GM18867 (cell line): Measurements from ENCODE around the gene MBD5.

ENCODE experiments used
- ATAC-seq: cut with Tn5 transposase; IDR thresholded peaks from one replicate; pipeline ENCODE4 v1.9.1; 2021; ENCODE audit warnings: mild to moderate bottlenecking, moderate library complexity; ENCODE audit not compliant: unreplicated experiment

The MBD5 gene

DNA sequence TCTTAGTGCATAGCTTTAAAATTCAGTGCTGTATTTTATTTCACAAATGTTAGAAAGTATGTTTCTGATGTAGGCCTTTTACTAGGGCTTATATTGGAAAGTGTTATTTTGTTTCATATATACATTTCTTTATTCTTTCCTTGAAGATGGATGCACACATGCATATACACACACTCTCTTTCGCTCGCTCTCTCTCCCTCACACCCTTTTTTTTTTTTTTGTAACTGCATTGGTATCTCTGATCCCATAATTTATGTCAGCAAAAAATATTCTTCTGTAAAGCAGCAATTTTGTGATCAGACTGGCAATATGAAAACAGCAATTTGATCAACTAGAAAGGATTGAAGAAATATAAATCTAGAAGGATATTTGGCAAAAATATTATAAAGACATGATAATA lies 2.0 kb downstream of the MBD5 start:
- ATAC-seq, result no peak

DNA sequence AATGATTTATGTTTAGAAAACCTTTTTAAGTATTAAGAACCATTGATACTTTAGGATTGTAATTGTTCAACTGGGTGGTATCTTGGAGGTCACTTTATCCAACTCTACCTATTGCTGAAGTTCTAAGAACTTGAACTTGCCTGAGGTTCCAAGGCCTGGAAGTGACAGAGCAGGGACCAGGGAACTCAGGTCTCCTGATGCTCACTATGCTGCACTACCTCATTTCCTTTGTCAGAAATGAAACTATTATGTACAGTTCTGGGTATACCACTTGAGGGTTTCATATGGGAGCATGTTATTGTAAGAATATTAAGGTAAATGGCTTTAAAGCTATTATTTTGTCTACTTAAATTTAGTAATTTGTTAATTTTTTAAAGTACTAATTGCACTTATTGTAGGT lies 3.0 kb downstream of the MBD5 start:
- ATAC-seq, result peak; percentile 34

DNA sequence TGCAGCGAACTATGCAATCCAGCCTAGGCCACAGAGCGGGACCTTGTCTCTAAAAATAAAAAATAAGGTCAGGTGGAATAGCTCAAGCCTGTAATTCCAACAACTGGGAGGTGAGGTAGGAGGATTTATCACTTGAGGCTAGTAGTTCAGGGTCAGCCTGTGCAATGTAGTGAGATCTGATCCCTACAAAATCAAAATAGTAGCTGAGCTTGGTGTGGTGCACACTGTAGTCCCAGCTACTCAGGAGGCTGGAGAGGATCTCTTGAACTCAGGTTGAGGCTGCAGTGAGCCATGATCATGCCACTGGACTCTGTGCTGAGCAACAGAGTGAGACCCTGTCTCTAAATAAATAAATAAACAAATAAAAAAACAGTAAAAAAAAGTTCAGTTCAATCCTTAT lies 5.7 kb downstream of the MBD5 start:
- no peak for ATAC-seq

DNA sequence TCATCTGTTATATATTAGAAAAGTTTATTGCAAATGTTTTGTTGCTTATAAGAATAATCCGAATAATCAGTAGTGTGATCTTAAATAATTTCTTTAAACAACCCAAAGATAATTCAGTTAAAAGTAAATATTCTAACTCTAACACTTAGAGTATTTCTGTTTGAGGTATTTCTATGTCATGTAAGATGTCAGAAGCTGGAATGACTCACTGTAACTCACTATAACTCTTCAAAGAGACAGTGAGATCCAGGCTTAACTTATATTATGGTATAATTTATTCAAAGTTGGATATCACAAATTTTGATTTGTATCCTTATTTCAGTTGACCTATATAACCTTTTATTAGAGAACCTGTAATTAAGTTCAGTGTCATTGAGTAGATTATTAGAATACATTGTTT lies 6.9 kb downstream of the MBD5 start:
- no peak for ATAC-seq

DNA sequence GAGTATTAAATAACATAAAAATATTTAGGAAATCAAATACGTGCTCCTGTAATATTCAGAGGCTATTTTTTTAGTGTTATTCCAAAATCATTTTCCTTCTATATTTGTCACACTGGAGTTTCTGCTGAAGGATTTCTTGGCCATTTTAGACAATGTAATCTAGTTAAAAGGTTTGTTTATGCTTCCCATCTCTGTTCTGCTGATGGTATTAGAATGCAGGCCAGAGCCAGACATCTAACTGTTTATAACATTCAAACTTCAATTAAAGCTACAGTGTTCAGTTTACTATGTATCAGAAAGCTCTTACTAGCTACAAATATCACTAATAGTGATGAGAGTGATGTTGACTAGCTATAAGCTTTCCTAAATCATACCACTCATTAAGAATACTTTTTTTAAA lies 7.9 kb downstream of the MBD5 start:
- ATAC-seq, result no peak

DNA sequence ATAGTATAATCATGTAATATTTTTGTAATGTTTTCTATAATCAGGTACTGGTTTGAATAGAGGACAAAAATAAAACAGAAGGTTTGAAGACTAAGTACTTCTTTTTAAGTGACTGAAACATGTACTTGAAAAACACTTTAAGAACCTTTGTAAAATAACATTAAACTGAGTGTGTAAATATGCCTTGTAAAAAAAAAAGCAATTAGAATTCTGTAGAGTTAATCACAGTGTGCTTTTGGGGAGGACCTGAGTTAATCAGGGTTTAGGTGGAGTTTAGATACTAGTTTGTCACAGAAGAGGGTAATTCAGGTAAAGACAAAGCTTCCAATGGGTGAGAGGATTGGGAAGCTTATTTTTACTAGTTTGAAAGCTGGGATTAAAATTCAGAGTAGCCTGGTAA lies 10.3 kb downstream of the MBD5 start:
- ATAC-seq, result no peak

DNA sequence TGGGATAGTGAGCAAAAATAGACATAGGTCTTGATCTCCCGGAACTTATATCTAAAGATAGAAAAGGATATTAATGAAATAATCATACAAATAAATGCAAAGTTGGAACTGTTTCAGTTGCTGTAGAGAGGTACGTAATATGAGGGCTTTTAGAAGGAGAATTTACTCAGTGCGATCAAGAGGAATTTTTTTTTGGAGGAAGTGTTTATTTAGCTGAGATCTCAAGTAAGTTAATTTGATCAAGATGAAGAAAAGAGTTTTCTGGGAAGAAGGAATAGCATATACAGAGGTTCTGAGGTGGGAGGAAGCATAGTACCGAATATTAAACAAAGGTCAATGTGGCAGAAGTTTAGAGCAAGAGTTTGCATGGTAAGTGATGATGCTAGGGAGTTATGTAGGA lies 11.3 kb downstream of the MBD5 start:
- ATAC-seq, result no peak

DNA sequence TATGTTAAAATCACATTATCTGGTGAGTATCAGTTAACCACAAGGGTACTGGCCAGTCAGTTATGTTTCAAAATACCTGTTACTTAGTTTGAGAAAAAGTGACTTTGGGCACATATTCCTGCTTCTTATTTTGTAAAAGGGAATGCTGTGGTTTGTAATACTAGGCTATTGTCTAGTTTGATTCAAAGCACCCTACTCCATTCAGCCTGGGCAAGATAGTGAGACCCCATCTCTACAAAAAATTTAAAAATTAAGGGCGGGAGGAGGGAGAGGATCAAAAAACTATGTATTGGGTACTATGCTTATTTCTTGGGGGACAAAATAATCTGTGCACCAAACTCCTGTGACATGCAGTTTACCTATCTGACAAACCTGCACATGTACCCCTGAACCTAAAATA lies 18.9 kb downstream of the MBD5 start:
- no peak for ATAC-seq

DNA sequence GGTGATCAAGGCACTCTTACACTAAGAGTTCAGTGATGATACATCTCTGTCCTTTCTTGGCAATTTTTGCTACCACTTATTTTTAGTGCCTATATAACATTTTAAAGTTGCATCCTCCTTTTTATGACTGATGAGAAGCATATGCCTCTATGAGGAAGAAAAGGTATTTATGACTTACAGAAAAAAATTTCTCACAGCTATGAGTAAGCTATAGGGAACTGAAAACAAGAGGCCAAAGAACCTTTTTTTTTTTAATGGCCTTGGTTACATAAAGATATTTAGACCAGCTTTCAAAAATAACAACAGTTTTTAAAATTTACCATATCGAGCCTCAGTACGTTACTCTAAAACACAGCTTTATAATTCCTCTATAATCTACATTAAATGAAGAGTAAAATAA lies 21.3 kb downstream of the MBD5 start:
- ATAC-seq, result peak; percentile 89

DNA sequence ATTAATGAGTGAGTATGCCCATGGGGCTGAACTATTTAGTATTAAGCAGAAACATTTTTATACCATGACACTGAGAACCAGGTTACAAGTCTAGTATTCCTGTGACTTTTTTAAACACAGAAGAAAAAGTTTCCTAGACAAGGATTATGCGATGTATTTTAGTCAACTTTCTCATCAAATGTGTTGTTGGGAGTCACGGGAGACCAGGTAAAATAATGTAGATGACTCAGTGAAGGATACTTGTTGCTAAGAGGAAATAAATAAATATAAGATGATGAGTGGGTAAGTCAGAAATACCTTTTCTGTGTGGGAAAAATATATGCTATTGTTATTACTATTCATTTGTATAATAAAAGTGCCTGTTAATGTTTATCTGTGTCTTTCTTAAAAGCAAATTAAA lies 23.4 kb downstream of the MBD5 start:
- no peak for ATAC-seq

DNA sequence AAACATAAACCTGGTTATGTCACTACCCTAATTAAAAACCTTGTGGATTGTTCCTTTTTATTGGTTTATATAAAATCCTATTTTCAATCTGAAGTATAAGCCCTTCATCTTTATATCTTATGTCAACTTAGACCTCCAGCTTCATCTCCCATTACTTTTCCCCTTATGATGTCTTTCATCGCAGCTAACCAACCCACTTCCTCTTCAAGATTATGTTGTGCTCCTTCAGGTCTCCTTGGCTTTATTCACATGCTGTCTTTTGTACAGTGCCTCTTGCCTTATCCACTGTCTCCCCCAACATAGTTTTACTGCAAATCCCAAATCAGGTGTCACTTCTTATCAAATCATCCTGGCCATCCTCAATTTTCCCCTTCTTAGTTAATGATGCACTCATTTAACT lies 25.9 kb downstream of the MBD5 start:
- ATAC-seq, result no peak

DNA sequence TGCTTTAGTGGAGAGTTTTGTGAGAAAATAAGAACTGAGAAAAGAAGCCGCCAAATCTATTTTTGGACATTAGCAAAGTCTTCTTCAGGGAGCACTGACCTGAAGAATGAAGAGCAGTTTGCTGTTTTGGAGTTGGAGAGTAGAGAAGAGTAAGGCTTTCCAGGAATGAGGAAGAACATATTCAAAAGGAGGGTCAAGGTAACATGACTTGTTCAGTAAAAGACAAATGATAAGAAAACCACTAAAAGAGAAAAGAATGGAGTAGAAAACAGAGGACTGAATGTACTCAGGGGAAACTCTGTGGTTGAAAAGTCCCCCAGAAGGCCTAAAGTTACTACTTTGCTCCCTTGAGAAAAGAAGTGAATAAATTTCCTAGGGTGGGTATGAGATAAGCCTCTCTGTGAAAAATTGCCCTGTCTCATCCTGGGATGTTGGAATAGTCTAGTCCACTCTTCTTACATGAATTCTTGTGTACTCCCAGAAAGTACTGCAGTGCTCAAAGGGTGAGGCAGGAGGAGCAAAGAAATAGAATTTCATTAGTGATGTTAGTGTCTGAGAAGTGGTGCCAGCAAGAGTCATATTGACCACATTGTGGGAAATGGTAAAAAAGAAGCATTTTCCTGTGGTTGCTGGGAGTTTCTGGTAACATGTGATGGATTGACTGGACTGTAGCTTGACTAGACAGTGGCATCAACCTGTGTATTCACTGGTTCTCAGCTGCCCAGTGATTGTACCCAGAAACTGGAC lies 27.8 kb downstream of the MBD5 start:
- ATAC-seq, result peak; percentile 56

DNA sequence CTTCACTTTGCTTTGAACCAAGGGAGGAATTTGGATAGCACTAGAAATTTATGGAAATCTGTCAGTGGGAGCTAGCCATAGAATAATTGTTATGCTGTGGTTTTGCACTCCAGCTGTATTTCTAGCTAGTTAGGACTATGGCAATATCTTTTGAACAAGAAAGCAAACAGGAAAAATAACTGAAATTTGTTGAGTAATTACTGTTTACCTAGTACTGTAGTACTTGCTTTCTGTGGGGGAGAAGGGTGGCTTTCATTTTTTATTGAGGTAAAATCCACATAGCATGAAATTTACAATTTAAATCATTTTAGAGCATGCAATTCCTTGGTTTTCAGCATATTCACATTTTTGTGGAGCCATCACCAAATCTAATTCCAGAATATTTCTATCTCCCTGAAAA lies 28.4 kb downstream of the MBD5 start:
- ATAC-seq, result peak; percentile 17

DNA sequence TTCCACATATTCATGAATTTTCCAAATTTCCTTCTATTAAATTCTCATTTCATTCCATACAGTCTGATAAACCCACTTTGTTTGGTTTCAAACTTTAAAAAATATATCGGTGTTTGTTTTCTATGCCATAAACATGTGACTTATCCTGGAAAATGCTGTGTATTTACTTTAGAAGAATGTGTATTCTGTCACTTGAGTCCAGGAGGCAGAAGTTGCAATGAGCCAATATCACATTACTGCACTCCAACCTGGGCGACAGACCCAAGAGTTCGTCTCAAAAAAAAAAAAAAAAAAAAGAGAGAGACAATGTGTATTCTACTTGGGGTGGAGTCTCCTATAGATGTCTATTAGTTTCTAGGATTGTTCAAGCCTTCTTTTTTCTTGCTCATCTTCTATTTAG lies 31.8 kb downstream of the MBD5 start:
- no peak for ATAC-seq

DNA sequence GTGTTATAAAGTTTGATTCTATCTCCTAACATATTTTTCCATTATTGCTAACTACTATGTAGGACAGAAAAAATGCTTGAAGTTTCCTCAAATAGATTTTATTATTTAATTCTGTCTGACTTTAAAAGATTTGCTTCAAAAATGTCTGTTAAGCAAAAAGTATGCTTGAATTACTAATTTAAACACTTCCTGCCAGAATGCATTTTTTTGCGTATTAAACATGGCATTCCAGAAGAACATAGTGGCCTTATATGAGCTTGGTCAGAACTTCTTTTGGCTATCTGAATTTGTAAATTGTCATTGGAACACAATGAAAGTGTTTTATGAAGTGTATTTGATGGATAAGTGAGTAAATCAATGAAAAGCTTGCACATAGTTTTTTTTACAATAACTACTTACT lies 37.8 kb downstream of the MBD5 start:
- no peak for ATAC-seq

DNA sequence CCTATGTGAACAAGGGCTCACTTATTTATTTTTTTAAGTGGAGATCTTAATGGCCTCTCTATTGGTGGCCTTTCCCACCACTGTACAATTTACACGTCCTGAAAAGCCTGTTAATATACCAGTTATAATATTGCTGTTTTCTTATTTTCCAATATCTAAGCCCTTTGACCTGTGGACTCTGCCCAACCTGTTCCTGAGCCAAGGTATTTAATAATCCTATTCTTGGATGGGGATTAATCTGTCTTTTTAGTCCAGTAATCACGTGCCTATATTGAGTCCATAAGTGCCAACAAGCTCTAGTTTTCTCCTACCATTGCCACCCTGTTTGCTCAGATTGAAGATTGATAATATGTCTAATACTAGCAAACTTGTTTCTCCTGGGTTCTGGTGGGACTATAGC lies 42.7 kb downstream of the MBD5 start:
- ATAC-seq, result no peak

DNA sequence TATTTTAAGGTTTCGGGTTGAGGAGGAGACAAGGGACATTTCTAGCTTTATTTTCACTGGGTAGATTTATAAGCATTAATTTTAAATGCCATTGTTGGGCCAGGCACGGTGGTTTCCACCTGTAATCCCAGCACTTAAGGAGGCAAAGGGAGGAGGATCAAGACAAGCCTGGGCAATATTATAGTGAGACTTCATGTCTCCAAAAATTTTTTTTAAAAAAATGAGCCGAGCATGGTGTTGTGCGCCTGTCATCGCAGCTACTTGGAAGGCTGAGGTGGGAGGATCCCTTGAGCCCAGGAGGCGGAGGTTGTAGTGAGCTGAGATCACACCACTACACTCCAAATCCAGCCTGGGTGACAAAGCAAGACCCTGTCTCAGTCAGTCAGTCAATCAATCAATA lies 45.0 kb downstream of the MBD5 start:
- no peak for ATAC-seq

DNA sequence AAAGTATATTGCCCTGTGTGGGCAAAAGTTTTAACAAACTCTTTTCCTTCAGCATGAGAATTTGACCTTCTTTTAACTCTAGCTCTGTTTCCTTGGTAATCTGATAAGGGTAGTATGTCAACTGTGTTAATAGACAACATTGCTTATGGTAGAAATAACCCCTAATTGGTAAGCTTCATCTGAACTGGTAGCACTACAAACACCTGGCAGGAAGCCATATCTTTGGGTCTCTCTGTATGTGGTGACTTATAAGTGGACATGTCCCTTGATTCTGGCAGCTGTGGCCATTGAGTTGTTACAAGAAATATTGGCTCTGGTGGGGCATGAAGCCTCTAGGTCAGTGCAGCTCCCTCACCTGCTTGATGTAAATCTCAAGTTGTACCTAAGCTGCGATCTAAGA lies 46.9 kb downstream of the MBD5 start:
- no peak for ATAC-seq

DNA sequence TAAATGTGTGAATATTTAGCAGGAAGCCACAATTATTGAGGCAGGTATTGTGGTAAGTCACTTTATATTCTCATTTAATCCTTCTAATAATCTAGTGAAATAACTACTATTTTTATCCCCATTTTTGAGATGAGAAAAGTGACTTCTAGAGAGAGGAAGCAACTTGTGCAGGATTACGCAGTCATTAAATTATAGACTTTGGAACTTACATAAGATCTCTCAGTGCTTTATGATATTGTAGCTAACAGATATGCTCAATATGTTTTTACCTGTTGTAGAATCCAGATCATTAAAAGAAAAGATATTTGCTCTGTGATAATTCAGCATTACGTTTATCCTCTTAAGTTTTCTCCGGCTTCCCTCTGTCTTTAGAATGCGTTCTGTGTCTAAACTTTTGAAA lies 50.5 kb downstream of the MBD5 start:
- no peak for ATAC-seq

DNA sequence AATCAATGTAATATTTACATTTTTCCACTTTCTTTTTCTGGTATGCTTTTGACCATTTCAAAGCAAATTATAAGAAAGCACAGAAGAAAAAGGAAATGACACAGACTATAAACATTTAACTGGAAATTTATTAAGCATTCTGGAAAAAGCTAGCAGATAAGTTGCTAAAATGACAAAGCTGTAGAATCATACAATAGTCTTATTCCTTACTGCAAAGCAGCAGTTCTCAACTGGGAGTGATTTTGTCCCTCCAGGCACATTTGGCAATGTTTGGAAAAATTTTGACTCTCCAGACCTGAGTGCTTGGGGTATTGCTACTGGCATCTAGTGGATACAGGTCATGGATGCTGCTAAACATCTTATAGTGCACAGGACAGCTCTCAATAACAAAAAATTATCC lies 75.1 kb downstream of the MBD5 start:
- no peak for ATAC-seq

DNA sequence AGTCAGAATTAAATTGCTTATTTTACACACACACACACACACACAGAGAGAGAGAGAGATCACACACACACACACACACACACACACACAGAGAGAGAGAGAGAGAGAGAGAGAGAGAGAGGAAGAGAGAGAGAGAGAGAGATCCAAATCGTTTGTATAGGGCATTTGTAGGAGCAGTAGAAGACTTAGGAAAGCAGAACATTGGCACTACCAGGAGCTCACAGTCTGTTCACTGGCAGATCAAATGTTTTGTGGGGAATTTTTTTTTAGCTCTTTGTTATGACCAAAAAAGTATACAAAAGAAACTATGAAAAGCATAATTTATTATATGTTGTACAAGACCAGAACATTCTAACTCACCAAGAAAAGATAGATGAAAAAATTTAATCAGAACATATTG lies 81.8 kb downstream of the MBD5 start:
- no peak for ATAC-seq

DNA sequence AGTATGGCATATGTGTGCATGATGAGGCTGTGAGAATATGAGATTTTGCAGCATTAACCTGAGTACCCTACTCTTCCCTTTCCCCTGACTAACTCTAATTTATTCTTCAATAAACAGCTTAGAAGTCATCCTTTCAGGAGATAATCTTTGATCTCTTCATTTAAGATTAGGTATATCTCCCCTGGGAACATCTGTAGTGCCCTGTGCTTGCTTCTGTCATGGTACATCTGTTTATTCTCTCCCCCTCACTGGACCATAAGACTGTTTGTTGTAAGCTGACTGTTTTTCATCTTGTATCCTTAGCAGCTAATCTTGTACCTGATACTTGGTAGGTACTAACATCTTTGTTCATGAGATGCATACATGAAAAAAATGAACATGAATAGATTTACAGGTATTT lies 83.1 kb downstream of the MBD5 start:
- no peak for ATAC-seq

DNA sequence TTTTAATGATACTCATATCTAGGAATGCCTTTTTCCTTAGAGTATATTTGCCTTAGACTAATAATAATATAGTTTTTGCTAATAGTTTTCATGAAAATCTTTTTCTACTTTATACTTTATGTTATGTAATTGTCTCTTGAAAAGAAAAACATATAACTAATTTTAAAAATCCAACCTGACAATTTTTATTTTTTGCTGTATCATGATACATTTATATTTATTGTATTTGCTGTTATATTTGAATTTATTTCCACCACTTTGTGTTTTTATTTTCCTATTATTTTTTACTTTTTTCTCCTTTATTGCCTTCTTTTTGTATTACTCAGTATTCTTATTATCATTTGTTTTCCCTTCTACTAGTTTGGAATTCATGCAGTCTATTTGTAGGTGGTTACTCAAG lies 85.4 kb downstream of the MBD5 start:
- ATAC-seq, result no peak
